Epithelial cell of prostate (primary cell): ENCODE data around the gene GLDC.
"Not testable (repeated sequence)": the region's sequence is repeated elsewhere in the genome, so short reads cannot be mapped to it uniquely, and the experiment has no call there.

Source experiments
- DNase-seq: peaks from one replicate; pipeline ENCODE4 v3.0.0-alpha.2; 2011; ENCODE audit warnings: low read depth, low spot score
- H3K27ac ChIP-seq: fragments of 450-650 bp; 2 replicates; pipeline ENCODE4 v1.5.1; 2017; ENCODE audit warnings: mild to moderate bottlenecking

The GLDC gene

GRCh38 chr9:6667080-6667479 is 21.6 kb upstream of the GLDC start:
- no peak for DNase-seq
- no peak overlapping the region for H3K27ac ChIP-seq

GRCh38 chr9:6665628-6666027 is 20.1 kb upstream of the GLDC start:
- no peak overlapping the region for H3K27ac ChIP-seq
- DNase-seq: no peak

DNA sequence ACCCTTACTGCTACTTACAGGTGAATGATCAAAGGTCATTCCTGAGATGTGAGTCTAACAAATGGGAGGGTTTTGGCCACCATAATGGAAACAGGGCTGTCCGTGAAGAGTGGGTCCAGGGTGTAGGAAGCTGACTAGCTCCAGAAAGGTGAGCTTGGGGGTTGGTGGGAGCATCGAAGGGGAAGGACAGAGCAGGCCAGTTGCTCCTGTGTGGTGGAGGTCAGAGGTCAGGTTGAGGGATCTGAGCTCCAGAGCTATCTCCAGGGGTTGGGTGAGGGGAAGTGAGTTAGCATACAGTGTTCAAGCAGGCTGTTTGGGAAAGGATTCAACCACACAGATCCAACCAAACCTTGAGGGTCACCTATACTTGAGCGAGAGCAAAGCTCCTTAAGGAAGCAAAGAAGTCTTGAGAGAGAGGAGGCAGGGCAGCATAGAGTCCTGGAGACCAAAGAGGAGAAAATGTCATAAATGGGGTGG is 18.7 kb upstream of the GLDC start:
- no peak for DNase-seq
- no peak overlapping the region for H3K27ac ChIP-seq

- no peak for DNase-seq
- no peak overlapping the region for H3K27ac ChIP-seq
Observed at GRCh38 chr9:6660512-6660911, 15.0 kb upstream of the GLDC start.

DNA sequence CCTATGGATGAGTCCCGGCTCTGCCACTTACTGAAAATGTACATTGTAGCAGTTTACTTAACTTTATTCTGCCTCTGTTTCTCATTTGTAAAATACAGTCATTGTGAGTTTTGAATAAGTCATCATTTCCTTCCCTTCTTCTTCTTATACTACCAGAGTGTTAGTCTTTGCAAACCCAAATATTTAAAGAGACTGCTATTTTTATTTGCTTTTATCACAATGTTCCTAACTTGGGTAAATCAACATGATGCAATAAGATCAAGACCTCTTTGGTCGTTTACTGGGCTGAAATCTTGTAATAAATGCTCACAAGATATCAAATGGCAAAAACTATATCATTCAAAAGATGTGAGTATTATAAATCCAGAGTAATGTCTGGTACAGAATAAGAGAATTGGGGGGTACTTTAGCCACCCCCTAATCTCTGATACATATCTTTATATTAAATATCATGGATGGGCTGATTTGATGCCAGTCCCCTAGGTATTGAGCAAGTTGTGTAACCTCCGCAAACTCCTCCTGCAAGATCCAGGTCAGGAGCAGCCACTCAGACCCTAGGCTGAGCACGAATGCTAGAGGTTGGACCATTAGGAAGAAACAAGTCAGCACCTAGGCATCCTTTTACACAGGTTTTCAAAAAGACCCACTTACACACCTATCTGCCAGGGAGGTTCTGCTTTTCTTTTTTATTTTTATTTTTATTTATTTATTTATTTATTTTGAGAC is 13.3 kb upstream of the GLDC start:
- DNase-seq: no peak
- no peak overlapping the region for H3K27ac ChIP-seq

GRCh38 chr9:6656614-6657300 is 11.2 kb upstream of the GLDC start:
- no peak overlapping the region for H3K27ac ChIP-seq
- no peak for DNase-seq

- no peak overlapping the region for H3K27ac ChIP-seq
- no peak for DNase-seq
Observed at GRCh38 chr9:6655036-6655435, 9.5 kb upstream of the GLDC start.

- H3K27ac ChIP-seq: no peak overlapping the region
- no peak for DNase-seq
Observed at GRCh38 chr9:6646293-6646636, 736 bp upstream of the GLDC start.

DNA sequence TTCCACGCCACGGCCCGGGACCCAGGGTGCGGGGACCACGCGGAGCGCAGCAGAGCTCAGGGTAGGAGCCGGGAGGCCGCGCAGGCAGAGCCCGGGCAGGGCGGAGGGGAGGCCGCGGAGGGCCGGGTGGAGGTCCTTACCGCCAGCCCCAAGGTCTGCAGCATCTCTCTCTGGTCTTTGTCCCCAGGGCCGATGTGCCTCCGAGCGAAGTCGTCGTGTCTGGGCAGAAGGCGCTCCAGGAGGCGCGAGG is 499 bp downstream of the GLDC start:
- not testable (repeated sequence) for H3K27ac ChIP-seq, DNase-seq

DNA sequence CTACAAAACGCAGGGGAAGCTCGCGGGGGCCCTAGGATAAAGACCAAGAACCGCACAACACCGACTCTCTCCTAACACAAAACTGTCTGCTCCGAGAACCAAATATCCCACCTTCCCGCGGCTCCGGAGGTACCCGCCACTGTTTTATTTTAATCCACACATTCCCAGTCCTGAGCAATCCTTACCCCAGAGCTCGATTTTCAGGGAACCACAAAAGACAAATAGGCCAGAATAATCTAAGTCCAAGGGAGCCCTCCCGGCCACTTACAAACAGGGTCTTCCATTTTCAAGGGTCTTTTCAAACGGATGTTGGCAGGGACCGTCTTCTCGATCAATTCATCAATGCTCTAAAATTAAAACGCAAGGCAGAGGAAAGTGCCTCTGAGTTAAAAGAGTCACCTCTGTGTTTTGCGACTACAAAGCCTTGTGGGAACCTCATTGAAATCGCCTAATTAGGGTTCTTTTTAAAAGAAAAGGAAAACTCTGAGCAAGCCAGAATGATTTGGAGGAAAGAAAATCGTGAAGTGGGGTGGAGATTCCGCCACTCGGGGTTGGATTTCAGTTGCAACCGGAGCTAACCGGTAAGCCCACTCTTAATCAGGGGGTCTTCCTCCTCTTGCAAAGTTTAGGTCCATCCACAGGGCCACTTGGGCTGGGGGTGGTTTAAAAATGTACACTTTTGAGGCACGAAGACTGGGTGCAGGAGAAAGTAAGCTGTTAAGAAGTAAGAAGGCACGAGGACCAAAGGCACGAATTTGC is 1.0 kb downstream of the GLDC start:
- no peak for DNase-seq
- no peak overlapping the region for H3K27ac ChIP-seq

GRCh38 chr9:6641961-6642360 is 3.6 kb downstream of the GLDC start:
- H3K27ac ChIP-seq: no peak overlapping the region
- no peak for DNase-seq

DNA sequence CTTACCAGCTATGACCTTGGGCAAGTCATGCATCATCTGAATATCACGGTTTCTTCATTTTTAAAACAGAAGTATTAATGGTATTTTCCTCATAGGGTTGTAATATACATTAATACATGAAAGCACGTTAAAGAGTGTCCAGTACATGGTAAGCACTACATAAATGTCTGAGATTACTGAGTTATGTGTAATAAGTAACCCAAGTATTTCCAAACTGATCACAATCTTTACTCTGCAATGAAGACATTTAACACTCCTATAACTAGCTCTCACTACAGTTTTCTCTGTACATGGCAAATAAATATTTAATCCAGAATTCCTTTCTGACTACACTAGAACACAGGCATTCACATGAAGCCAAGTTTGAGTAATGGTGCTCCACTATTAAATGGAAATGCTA is 4.0 kb downstream of the GLDC start:
- no peak overlapping the region for H3K27ac ChIP-seq
- no peak for DNase-seq

DNA sequence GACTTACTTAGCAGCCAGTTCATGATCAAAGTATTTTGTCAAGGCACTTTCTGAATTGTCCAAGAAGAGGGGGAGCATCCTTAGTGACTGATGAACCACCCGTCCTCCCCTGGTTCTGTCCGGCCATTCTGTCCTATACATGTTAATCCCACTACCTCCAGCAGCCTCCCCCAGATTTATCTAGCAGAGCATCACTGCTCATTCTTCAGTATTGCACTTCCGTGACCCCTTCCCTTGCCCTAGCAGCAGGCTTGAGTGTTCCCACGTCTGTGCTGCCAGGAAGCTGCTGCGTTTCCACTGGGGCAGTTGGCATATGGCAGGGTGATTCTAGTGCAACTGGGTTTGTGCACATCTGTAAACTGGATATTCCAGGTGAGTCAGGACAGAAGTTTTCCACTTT is 4.5 kb downstream of the GLDC start:
- no peak for DNase-seq
- no peak overlapping the region for H3K27ac ChIP-seq

DNA sequence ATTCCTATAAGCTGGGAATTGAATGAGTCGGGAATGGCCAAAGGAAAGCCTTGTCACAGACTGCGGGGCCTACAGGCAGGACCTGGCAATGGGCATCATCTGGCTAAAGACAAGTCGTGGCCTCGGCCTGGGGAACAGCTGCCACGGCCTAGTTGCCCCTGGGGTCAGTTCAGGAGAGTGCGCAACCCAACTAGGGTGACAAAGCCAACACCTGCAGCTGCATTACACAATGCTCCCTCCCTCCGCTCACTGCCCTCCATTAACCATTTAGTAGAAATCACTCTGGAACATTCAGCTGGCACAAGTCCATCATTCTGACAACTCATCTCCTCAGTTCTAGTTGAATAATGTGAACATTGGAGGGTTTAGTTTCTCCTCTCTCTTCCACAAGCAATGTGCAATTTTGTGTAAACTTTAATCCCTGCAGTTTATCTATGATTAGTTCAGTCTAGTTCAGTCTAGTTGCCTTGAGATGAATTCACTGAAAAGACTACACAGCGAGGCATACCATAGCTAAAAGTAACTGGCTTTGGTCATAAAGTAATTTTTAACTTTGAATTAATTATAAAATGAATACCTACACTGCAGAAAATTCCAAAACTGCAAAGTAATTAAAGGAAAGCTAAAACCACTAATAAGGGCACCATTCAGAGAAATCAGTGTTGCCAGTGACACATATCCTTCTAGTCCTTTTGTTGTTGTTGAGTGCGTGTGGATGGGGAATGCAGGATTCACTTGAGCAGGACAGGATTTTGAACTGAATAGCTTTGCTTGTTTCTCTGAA is 5.1 kb downstream of the GLDC start:
- no peak overlapping the region for H3K27ac ChIP-seq
- no peak for DNase-seq

- no peak for DNase-seq
- H3K27ac ChIP-seq: no peak overlapping the region
Observed at GRCh38 chr9:6639622-6640021, 5.9 kb downstream of the GLDC start.

GRCh38 chr9:6634444-6634843 is 11.1 kb downstream of the GLDC start:
- DNase-seq: no peak
- H3K27ac ChIP-seq: no peak overlapping the region

DNA sequence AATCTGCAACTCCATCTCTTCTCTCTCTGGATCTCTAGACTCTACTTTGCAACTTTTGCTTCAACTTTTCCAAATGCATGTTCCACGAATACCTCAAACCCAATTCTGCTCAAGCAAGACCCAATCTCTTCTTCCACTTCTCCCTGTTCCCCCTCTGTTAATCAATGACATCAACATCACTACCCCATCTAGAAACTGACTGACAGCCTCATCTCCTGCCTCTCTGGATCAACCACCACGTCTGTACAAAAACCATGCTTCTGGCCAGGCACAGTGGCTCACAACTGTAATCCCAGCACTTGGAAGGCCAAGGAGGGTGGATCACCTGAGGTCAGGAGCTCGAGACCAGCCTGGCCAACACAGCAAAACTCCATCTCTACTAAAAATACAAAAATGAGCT is 12.2 kb downstream of the GLDC start:
- DNase-seq: no peak
- no peak overlapping the region for H3K27ac ChIP-seq

- no peak overlapping the region for H3K27ac ChIP-seq
- DNase-seq: no peak
Observed at GRCh38 chr9:6632516-6633183, 12.9 kb downstream of the GLDC start.

DNA sequence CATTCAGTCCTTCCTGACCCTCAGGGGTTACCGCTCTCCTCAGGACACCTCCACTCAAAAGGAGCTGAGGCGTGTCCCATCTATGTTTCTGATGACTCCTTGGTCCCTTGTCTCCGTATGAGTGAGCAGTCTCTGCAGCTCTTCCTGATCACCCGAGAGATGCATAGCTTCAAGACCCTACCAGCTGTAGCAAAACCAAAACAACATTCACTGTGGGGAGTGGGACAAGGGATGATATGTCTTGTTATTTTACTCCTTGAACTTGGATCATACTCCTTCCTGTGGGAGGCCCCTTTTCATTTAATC is 14.4 kb downstream of the GLDC start:
- DNase-seq: no peak

GRCh38 chr9:6630502-6631206 is 14.9 kb downstream of the GLDC start:
- H3K27ac ChIP-seq: no peak overlapping the region
- DNase-seq: no peak

More for the DNA sequence above, 14.4 kb downstream of the GLDC start:
- no peak overlapping the region for H3K27ac ChIP-seq
